ACHN (cell line): ENCODE measurements around the gene CNDP1.
A peak's percentile ranks its signal among the peaks of the same experiment; 100 is the strongest.

Source experiments
- DNase-seq: peaks from one replicate; pipeline ENCODE4 v3.0.0-alpha.2; 2015
- in situ Hi-C: cut with HindIII; loops from 2 replicates; pipeline ENCODE4 v1.10.0; 2017; ENCODE audit warnings: low sequenced_read_pairs, low pct_ligation_motif_present, low pct_unique_long_range_greater_than_20kb

The CNDP1 gene

DNA sequence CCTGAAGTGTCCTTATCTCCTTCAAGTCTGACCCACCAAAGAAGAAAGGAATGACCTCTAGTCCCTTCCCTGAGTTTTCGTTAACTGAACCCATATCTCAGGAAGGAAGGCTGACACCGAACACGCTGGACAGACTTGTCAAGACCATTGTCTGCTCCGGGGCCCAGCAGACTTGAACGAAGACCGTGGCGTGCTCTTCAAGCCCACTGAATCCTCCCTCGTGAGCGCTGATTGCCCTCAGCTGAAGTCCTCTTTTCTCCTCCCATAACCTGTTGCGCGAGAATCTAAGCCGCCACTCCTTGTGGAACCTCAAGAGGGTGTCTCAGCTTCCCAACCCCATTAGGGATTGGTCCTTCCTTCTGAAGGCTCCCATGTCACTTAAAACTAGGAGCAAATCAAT lies 634 bp upstream of the CNDP1 start:
- DNase-seq: no peak
- in situ Hi-C loops: no loop called here

GRCh38 chr18:74534981-74535649 lies 815 bp downstream of the CNDP1 start:
- in situ Hi-C loops: no loop called here
- no peak for DNase-seq

- no peak for DNase-seq
- in situ Hi-C loops: no loop called here
Measured at GRCh38 chr18:74539289-74539688, 5.0 kb downstream of the CNDP1 start.

DNA sequence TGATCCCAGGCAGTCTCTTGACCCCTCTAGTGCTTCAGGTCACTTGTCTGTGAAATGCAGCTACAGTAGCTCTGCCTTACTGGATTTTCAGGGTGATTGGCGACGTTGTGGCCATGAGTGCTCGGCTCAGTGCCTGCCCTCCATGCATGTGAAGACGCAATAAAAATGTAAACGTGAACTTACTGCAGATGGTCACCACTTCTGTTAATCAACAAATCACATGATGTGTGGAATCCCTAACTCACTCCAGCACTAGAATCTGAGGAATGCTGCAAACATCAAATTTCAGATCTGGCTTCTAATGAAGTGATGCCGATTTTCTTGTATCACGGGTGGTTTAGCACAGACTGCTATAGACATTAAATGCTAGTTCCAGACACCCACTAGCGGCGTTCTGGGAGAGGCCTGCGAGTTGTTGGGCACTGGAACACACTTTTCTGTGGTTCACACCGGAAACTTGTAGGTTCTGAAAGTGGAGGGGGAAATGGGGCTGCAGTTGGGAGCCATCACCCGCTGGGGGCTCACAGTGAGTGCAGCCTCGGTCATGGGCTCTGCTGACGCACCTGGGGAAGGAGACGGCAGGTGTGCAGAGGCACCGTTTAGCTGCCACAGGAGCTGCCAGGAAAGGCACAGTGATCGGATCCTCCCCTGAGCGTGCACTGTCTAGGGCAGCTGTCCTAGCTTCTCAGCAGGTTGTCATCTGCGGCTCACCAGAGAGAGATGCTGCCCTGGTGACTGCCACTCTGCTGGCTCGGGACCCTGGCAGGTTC lies 6.5 kb downstream of the CNDP1 start:
- no peak for DNase-seq
- in situ Hi-C loops: no loop called here

DNA sequence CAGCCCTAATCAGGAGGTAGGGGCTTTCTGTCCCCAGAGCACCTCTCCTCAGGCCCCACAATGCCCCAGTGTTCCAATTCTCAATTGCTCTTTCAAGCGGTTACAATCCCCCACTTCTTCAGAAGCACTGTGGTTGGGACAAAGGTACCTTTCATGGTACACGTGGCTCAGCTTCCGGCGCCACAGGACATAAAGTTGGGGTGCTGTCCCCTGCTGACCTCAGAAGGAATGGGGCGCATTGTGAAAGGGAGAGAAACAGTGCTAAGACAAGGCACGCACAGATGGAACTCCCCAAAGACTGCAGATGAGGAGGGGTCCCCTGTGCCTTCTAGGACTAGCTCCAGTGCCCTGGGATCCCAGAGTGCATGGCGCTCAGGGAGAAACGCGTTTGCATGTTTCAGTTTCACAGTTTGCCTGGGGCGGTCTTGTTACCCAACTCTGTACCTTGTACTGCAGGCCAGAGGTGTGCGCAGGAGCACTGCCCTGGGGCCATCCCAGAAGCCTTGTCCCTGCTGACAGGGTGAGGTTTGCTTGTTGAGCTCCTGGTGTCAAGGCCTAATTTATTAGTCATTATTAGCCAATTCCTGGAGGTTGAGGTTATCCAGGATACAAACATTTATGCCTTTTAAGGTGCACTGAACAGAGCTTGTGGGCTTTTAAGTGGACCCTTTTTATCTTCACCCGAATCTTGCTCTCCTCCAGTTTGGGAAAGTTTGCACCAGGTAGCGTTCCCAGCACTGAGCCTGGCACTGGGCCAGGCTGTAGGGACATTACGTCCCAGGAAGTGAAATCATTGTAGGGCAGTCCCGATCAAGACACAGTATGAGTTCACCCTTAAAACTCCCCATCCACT lies 7.6 kb downstream of the CNDP1 start:
- DNase-seq: no peak
- in situ Hi-C loops: no loop called here

DNA sequence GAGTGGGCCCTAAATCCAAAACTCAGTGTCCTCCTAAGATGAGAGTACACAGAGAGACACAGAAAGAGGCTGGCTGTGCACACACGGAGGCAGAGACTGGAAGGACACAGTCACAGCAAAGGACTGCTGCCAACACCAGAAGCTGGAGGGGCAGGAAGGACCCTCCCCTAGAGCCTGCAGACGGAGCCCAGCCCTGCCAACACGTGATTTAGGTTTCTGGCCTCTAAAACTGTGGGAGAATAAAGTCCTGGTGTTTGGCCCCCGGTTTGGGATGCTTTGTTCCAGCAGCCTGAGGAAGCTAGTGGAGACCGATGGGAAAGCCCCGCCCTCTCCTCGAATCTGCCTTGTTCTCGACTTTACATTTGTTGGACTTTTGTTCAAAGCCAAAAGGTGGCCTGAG lies 10.6 kb downstream of the CNDP1 start:
- in situ Hi-C loops: no loop called here
- no peak for DNase-seq

DNA sequence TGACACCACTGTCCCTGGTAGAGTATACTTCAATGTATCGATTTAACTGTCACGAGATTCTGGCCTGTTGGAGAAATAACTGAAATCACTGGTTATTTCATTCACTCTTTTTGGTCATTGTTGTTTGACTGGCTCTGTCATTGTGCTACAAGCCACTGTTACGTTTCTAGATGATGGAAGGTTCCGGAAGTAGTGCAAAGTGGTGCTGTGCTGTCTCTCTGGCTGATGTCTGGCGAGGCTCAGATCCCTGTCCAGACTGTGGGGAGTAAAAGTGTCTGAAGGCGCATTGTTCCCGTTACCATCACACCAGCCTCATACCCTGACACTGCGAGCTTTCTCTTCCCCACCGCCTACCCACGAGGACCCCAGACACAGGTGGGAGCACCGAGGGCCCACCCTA lies 11.7 kb downstream of the CNDP1 start:
- in situ Hi-C loops: no loop called here
- no peak for DNase-seq

GRCh38 chr18:74546751-74547530 lies 12.6 kb downstream of the CNDP1 start:
- DNase-seq: no peak
- in situ Hi-C loops: no loop called here

DNA sequence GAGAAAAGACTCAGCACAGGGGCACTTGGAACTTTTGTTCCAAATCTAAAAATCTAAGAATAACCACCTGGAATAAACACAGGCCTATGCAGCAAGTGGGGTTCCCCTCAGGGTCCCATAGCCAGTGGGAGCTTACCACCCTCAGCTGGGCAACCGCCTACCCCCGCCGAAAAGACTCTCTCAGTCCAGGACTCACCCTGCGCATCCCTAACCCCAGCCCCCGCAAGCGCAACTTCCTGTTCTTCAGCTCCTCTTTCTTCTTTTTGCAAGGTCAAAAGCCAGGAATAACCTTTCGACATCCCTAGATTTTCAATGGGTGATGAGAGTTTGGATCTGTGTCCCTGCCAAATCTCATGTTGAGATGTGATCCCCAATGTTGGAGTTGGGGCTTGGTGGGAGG lies 13.6 kb downstream of the CNDP1 start:
- in situ Hi-C loops: no loop called here
- no peak for DNase-seq

DNA sequence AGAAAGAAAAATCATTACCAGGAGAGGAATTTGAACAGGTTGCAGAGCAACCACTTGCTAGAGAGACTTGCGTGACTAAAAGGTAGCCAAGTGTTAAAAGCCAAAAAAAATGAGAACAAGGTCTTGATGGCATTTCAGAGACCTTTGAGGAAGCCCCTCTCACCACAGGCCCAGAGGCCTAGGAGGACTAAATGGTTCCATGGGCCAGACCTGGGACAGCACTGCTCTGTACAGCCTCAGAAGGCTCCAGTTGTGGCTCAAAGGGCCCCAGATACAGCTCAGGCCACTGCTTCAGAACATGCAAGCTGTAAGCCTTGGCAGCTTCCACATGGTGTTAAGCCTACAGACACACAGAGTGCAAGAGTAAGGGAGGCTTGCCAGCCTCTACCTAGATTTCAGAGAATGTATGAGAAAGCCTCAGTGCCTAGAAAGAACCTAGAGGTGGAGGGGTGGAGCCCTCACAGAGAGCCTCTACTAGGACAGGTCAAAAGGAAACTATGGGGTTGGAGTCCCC lies 15.3 kb downstream of the CNDP1 start:
- DNase-seq: no peak
- in situ Hi-C loops: no loop called here

DNA sequence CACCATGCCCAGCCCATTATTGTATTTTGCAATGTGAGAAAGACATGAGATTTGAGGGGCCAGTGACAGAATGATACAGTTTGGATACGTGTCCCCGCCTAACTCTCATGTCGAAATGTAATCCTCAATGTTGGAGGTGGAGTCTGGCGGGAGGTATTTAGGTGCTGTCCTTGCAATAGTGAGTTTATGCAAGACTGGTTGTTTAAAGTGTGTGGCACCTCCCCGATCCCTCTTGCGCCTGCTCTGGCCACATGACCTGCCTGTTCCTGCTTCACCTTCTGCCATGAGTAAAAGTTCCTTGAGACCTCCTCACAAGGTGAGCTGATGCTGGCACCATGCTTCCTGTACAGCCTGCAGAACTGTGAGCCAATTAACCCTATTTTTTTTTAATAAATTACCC lies 16.6 kb downstream of the CNDP1 start:
- in situ Hi-C loops: no loop called here
- DNase-seq: no peak

GRCh38 chr18:74551452-74551851 lies 17.2 kb downstream of the CNDP1 start:
- DNase-seq: no peak
- in situ Hi-C loops: no loop called here

DNA sequence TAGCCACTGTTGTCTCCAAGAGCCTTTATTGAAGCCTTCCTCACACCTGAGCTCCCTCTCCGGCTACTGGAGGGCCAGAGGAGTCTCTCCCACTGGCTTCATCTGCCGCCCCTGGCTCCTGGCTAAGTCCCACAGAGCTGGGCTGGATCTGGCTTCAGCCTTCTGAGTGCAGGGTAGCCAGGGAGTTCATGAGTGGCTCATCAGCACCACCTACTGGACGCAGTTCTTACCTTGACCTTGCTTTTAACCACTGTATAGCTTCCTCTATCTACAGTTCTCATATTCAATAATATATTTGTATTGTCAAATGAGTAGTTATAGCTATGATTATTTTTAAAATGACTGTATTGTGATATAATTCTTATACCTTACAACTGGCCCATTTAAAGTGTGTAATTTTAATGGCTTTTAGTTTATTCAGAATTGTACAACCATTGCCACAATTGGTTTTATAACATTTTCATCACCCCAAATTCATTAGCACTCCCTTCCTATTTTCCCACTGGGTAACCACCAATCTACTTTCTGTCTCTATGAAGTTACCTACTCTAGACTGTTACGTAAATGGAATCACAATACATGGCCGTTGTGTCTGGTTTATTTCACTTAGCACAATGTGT lies 17.7 kb downstream of the CNDP1 start:
- in situ Hi-C loops: no loop called here
- DNase-seq: peak; percentile 75

DNA sequence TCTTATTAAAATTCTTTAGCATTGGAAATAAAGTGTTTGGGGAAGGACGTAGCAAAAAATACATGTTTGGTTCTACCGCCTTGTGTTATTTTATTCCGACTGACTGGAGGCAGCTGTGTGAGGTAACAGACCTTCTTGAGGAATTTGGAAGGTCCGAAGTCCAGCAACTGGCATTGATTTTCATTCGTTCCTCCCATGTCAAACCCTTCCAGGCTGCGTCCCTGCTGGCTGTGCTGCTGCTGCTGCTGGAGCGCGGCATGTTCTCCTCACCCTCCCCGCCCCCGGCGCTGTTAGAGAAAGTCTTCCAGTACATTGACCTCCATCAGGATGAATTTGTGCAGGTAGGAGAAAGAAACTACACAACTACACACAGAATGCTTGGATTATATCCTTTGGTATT lies 21.8 kb downstream of the CNDP1 start:
- DNase-seq: no peak
- in situ Hi-C loops: no loop called here

DNA sequence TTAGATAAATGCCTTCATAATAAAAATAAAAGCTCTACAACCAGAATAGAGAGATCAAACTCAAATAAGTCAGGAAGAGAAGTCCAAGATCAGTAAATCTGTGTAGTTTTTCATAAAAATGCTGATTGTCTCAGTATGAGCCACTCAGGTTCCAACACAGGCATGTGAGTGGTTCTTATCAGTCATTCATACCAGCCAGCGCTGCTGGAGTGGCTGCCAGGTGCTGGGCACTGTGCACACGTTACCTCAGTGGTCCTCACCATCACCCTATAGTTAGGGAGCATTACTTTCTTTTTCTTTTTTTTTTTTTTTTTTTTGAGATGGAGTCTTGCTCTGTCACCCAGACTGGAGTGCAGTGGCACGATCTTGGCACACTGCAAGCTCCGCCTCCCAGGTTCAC lies 23.8 kb downstream of the CNDP1 start:
- in situ Hi-C loops: no loop called here
- DNase-seq: no peak

DNA sequence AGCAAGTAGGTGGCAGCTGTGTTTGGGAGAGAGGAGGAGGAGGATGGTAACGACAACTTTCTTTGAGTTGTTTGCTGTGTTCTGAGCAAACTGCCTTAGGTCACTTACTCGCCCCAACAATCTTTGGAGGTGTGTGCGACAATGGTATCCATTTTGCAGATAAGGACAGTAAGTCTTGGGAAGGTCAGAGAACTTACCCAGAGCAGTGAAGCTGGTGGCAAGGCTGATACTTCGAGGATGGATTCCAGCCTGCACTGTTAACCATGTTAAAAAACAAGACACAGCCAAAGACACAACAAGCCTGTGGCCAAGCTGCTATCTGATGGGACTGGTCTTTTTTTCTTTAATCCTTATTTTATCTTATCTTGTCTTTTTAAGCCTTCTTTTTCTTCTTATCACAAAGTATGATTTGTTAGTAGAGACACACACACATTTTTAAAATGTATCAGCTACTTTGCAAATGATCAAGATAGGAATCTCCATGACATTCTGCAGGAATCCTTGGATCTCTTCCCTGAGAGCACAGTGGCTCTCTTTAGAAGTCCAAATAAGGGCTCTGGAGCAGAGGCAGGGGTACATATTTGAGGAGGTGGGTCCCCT lies 27.9 kb downstream of the CNDP1 start:
- no peak for DNase-seq
- in situ Hi-C loops: no loop called here

GRCh38 chr18:74562775-74563174 lies 28.5 kb downstream of the CNDP1 start:
- in situ Hi-C loops: no loop called here

GRCh38 chr18:74563999-74564398 lies 29.7 kb downstream of the CNDP1 start:
- in situ Hi-C loops: no loop called here

More at GRCh38 chr18:74562775-74563174, 28.5 kb downstream of the CNDP1 start:
- DNase-seq: no peak

More at GRCh38 chr18:74563999-74564398, 29.7 kb downstream of the CNDP1 start:
- DNase-seq: no peak
